T-helper 17 cell (primary cell): ENCODE data around the gene DNAH10. TPM values are rescaled to one million over a fixed set of nuclear protein-coding genes. Genes with fewer than 3 reads are reported as not detected.

Experiments
- ATAC-seq: fragments of 150-1000 bp; cut with Tn5 transposase; 2 replicates; pipeline ENCODE4 v1.10.0; 2021; ENCODE audit warnings: mild to moderate bottlenecking, moderate library complexity
- DNase-seq, 3 donors: peaks; one replicate each; pipeline versions ENCODE4 v3.0.0 to v3.0.0-alpha.2; 2020 to 2021
- H3K9me3 ChIP-seq: one replicate; pipeline ENCODE4 v1.7.0; 2013; ENCODE audit warnings: low read length, mild to moderate bottlenecking; ENCODE audit not compliant: control insufficient read depth, poor library complexity, severe bottlenecking
- H3K27ac Mint-ChIP-seq: one replicate; pipeline ENCODE4 v1.8.0; 2022; ENCODE audit warnings: mild to moderate bottlenecking, moderate library complexity, mixed read lengths
- H3K27me3 Mint-ChIP-seq: one replicate; pipeline ENCODE4 v1.8.0; 2022; ENCODE audit warnings: mixed read lengths
- H3K36me3 Mint-ChIP-seq: one replicate; pipeline ENCODE4 v1.8.0; 2022; ENCODE audit warnings: low read depth, mixed read lengths
- H3K4me1 Mint-ChIP-seq: one replicate; pipeline ENCODE4 v1.8.0; 2022; ENCODE audit warnings: mild to moderate bottlenecking, mixed read lengths
- H3K4me3 Mint-ChIP-seq: one replicate; pipeline ENCODE4 v1.8.0; 2022; ENCODE audit warnings: mild to moderate bottlenecking, moderate library complexity, mixed read lengths
- total RNA-seq, 4 donors: library from RNA in 2 of 4; stranded (reverse) in 2 of 4; gene quantifications; one replicate each; pipeline ENCODE4 v1.2.3 and lab custom pipeline; 2022 to 2026

Gene DNAH10
- total RNA-seq, 2 donors from 2014 or later = 0.08 to 0.25 TPM

GRCh38 chr12:123726962-123727361, 35.1 kb upstream of the DNAH10 start:
- Mint-ChIP-seq H3K27me3 (no peaks in the 10 kb centered on the region), H3K27ac (no peak overlapping the region), H3K4me1 (peaks cover 4% of the 10 kb centered on the region), H3K4me3 (no peak overlapping the region), H3K36me3 (peaks cover 6% of the 10 kb centered on the region)
- H3K9me3 ChIP-seq = no peaks in the 10 kb centered on the region
- no peak for DNase-seq
- ATAC-seq = no peak

- peaks cover 4% of the 10 kb centered on the region for H3K4me1 Mint-ChIP-seq
- no peaks in the 10 kb centered on the region for H3K27me3 Mint-ChIP-seq
- H3K36me3 Mint-ChIP-seq = peaks cover 13% of the 10 kb centered on the region
- DNase-seq (no peak), ATAC-seq (no peak)
- H3K4me3 Mint-ChIP-seq = no peak overlapping the region
- no peaks in the 10 kb centered on the region for H3K9me3 ChIP-seq
- no peak overlapping the region for H3K27ac Mint-ChIP-seq
Observed at GRCh38 chr12:123727878-123728277, 34.2 kb upstream of the DNAH10 start.

GRCh38 chr12:123731596-123731995, 30.5 kb upstream of the DNAH10 start:
- Mint-ChIP-seq H3K36me3 (peaks cover 14% of the 10 kb centered on the region), H3K4me1 (peaks cover 6% of the 10 kb centered on the region), H3K27ac (no peak overlapping the region), H3K4me3 (peak overlapping the region; percentile 55), H3K27me3 (no peaks in the 10 kb centered on the region)
- DNase-seq (no peak), ATAC-seq (no peak)
- no peaks in the 10 kb centered on the region for H3K9me3 ChIP-seq

GRCh38 chr12:123732251-123732650, 29.9 kb upstream of the DNAH10 start:
- H3K27me3 Mint-ChIP-seq = no peaks in the 10 kb centered on the region
- no peak for DNase-seq
- no peak overlapping the region for H3K4me3 Mint-ChIP-seq
- peaks cover 14% of the 10 kb centered on the region for H3K36me3 Mint-ChIP-seq
- ATAC-seq = no peak
- H3K27ac Mint-ChIP-seq = no peak overlapping the region
- peaks cover 6% of the 10 kb centered on the region for H3K4me1 Mint-ChIP-seq
- H3K9me3 ChIP-seq = no peaks in the 10 kb centered on the region

- H3K9me3 ChIP-seq = no peaks in the 10 kb centered on the region
- no peak overlapping the region for H3K27ac Mint-ChIP-seq
- H3K4me3 Mint-ChIP-seq = no peak overlapping the region
- ATAC-seq (no peak), DNase-seq (no peak)
- H3K36me3 Mint-ChIP-seq = peaks cover 14% of the 10 kb centered on the region
- no peaks in the 10 kb centered on the region for H3K27me3 Mint-ChIP-seq
- peaks cover 6% of the 10 kb centered on the region for H3K4me1 Mint-ChIP-seq
Observed at GRCh38 chr12:123733229-123733628, 28.9 kb upstream of the DNAH10 start.

- DNase-seq (no peak), ATAC-seq (no peak)
- H3K4me1 Mint-ChIP-seq = peaks cover 6% of the 10 kb centered on the region
- peak overlapping the region; percentile 16 for H3K27ac Mint-ChIP-seq
- H3K4me3 Mint-ChIP-seq = no peak overlapping the region
- peaks cover 14% of the 10 kb centered on the region for H3K36me3 Mint-ChIP-seq
- no peaks in the 10 kb centered on the region for H3K9me3 ChIP-seq
- no peaks in the 10 kb centered on the region for H3K27me3 Mint-ChIP-seq
Observed at GRCh38 chr12:123734268-123734667, 27.8 kb upstream of the DNAH10 start.

GRCh38 chr12:123741937-123742572, 20.0 kb upstream of the DNAH10 start:
- no peak overlapping the region for H3K27ac Mint-ChIP-seq

GRCh38 chr12:123743002-123743401, 19.1 kb upstream of the DNAH10 start:
- ATAC-seq = no peak
- DNase-seq = no peak
- Mint-ChIP-seq H3K27me3 (no peaks in the 10 kb centered on the region), H3K4me1 (peaks cover 7% of the 10 kb centered on the region), H3K36me3 (peaks cover 17% of the 10 kb centered on the region), H3K4me3 (no peak overlapping the region), H3K27ac (no peak overlapping the region)
- H3K9me3 ChIP-seq = no peaks in the 10 kb centered on the region

More at GRCh38 chr12:123741937-123742572, 20.0 kb upstream of the DNAH10 start:
- H3K27me3 Mint-ChIP-seq = no peaks in the 10 kb centered on the region
- DNase-seq (no peak), ATAC-seq (no peak)
- peaks cover 17% of the 10 kb centered on the region for H3K36me3 Mint-ChIP-seq
- H3K4me1 Mint-ChIP-seq = peaks cover 5% of the 10 kb centered on the region
- H3K9me3 ChIP-seq = no peaks in the 10 kb centered on the region
- no peak overlapping the region for H3K4me3 Mint-ChIP-seq

- peak overlapping the region; percentile 72 for H3K27ac Mint-ChIP-seq
- no peaks in the 10 kb centered on the region for H3K9me3 ChIP-seq
- no peaks in the 10 kb centered on the region for H3K27me3 Mint-ChIP-seq
- no peak for ATAC-seq
- H3K4me3 Mint-ChIP-seq = no peak overlapping the region
- peaks cover 13% of the 10 kb centered on the region for H3K36me3 Mint-ChIP-seq
- peaks cover 5% of the 10 kb centered on the region for H3K4me1 Mint-ChIP-seq
- DNase-seq = no peak
Observed at GRCh38 chr12:123744836-123745235, 17.3 kb upstream of the DNAH10 start.

- H3K4me3 Mint-ChIP-seq = no peak overlapping the region
- ATAC-seq (no peak), DNase-seq (no peak)
- peaks cover 5% of the 10 kb centered on the region for H3K36me3 Mint-ChIP-seq
- H3K9me3 ChIP-seq = no peaks in the 10 kb centered on the region
- peaks cover 2% of the 10 kb centered on the region for H3K4me1 Mint-ChIP-seq
- no peaks in the 10 kb centered on the region for H3K27me3 Mint-ChIP-seq
- peak overlapping the region; percentile 32 for H3K27ac Mint-ChIP-seq
Observed at GRCh38 chr12:123747309-123747708, 14.8 kb upstream of the DNAH10 start.

GRCh38 chr12:123748161-123748560, 13.9 kb upstream of the DNAH10 start:
- Mint-ChIP-seq H3K27ac (no peak overlapping the region), H3K4me1 (peaks cover 2% of the 10 kb centered on the region), H3K27me3 (no peaks in the 10 kb centered on the region), H3K36me3 (peaks cover 5% of the 10 kb centered on the region), H3K4me3 (no peak overlapping the region)
- no peaks in the 10 kb centered on the region for H3K9me3 ChIP-seq
- DNase-seq (no peak), ATAC-seq (no peak)

- Mint-ChIP-seq H3K4me3 (no peak overlapping the region), H3K36me3 (peaks cover 5% of the 10 kb centered on the region), H3K4me1 (peaks cover 5% of the 10 kb centered on the region), H3K27ac (no peak overlapping the region), H3K27me3 (no peaks in the 10 kb centered on the region)
- no peak for DNase-seq
- ATAC-seq = no peak
- no peaks in the 10 kb centered on the region for H3K9me3 ChIP-seq
Observed at GRCh38 chr12:123748661-123749060, 13.4 kb upstream of the DNAH10 start.

- H3K9me3 ChIP-seq = no peaks in the 10 kb centered on the region
- Mint-ChIP-seq H3K27ac (no peak overlapping the region), H3K4me1 (peaks cover 5% of the 10 kb centered on the region), H3K27me3 (no peaks in the 10 kb centered on the region), H3K4me3 (no peak overlapping the region), H3K36me3 (peaks cover 5% of the 10 kb centered on the region)
- ATAC-seq = no peak
- no peak for DNase-seq
Observed at GRCh38 chr12:123749355-123749754, 12.7 kb upstream of the DNAH10 start.

GRCh38 chr12:123750159-123750656, 11.9 kb upstream of the DNAH10 start:
- H3K27me3 Mint-ChIP-seq = no peaks in the 10 kb centered on the region
- DNase-seq (no peak), ATAC-seq (no peak)
- peaks cover 5% of the 10 kb centered on the region for H3K4me1 Mint-ChIP-seq
- H3K27ac Mint-ChIP-seq = no peak overlapping the region
- no peak overlapping the region for H3K4me3 Mint-ChIP-seq
- peaks cover 3% of the 10 kb centered on the region for H3K36me3 Mint-ChIP-seq
- H3K9me3 ChIP-seq = no peaks in the 10 kb centered on the region
